Measurements from ENCODE around the gene AIFM2.
"Not testable (repeated sequence)": the region's sequence is repeated elsewhere in the genome, so short reads cannot be mapped to it uniquely, and the experiment has no call there.

Gene AIFM2

GRCh38 chr10:70090013-70090412 lies 42.6 kb downstream of the AIFM2 start:
- DNase-seq = no peak

DNA sequence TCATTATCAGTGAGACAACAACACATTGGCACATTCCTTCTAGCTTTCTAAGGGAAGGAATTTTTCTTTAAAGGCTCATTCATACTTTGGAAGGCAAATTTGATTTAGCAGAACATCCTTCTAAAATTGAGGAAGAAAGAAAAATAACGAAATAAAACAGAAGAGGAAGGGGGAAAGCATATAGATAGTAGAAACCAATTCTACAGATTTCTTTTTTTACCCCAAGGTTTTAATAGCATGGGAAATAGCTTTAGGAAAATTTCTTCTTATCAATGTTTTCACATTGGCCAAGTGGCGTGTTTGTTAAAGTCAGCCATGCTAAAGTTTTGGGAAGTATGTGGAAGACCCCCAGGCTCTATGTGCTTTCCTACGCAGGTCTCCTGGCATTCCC lies 44.3 kb downstream of the AIFM2 start:
- DNase-seq = no peak

DNA sequence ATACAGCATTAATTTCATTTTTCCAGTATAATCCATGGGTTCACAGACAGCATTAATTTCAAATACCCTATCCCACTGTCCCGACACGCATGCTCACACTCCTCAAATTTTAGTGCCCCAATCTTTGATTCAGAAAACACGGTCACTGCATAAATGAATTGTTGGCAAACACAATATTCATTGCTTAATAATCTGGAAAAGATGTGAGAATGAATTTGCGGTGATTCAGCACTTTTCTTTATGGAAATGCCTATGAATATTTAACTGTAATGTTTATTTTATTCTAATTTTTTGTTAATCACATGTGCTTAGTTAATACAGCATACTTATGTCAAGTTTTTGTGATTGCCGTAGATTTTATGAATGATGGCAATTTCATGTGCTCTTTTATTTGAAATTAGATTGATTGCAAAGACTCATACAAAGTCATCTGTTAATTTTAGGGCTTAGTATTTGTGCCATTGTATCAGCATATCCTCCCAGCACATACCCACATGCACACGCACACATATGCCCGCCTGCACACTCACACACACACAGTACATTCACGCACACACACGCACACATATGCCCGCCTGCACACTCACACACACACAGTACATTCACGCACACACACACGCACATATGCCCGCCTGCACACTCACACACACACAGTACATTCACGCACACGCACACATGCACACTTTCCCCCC lies 44.9 kb downstream of the AIFM2 start:
- DNase-seq = no peak

- DNase-seq = no peak
These were observed 46.5 kb downstream of the AIFM2 start for GRCh38 chr10:70085975-70086613.

DNA sequence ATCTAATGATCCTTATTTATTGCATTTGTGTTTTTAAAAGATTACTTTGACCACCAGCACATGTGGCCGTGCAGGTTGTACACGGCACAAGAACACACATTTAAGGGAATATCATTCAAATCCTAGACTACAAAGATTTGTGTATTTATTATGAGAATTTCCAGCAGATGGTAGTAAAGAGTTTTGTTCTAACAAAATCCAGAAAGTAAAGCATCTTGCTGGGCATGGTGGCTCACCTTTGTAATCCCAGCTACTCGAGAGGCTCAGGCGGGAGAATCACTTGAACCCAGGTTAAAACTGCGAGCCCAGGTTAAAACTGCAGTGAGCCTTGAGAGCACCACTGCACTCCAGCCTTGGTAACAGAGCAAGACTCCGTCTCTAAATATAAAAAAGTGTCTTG lies 48.4 kb downstream of the AIFM2 start:
- DNase-seq = no peak

- not testable (repeated sequence) for DNase-seq
These were observed 51.8 kb downstream of the AIFM2 start for GRCh38 chr10:70080789-70081188.

GRCh38 chr10:70078937-70079336 lies 53.7 kb downstream of the AIFM2 start:
- no peak for DNase-seq

GRCh38 chr10:70078329-70078728 lies 54.3 kb downstream of the AIFM2 start:
- DNase-seq = no peak

DNA sequence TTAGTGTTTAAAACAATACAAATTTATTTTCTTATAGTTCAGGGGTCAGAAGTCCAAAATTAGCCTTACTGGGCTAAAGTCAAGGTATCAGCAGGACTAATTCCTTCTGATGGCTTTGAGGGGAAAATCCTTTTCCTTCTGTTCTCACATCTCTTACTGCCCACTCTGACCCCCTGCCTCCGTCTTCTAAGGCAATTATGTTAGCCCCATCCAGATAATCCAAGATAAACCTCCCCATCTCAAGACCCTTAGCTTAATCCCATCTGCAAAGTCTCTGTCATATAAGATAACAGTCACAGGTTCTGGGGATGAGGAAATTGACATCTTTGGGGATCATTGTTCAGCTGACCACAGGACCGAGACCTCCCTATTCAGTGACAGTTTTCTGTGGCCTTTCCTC lies 57.7 kb downstream of the AIFM2 start:
- DNase-seq = no peak

DNA sequence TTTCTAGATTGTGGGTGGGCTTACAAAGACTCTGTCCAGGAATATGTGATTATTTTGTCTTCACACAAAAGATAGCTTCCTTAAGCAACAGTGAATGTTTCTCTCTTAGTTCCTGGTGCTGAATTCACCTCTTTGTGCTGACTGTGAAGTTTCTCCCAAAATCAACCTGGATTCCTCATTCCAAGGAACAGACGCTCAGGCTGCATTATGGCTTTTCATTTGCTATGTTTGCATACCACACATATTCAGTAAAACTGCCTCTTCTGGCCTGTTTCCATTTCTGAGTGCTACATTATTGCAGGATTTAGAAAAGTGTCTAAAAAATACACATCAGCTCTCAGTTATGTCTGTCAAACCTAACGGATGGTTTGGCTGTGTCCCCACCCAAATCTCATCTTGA lies 58.5 kb downstream of the AIFM2 start:
- no peak for DNase-seq

DNA sequence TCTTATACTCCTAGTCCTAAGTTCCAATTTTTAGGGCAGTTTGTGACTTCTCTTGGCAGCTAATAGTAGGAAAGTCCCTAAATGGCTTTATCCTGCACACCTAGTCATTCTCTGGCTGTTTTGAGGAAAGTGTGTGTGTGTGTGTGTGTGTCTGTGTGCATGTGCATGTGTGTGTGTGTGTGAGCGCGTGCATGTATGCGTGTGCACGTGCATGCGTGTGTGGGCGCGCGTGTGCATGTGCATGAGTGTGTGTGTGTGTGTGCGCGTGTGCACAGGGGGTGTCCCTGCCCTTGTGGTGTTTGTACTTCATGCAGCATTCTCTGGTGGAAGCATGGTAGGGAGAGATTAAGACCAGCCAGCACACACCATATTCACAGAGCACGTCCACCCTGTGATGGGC lies 61.8 kb downstream of the AIFM2 start:
- no peak for DNase-seq

- no peak for DNase-seq
These were observed 63.3 kb downstream of the AIFM2 start for GRCh38 chr10:70069346-70069745.

GRCh38 chr10:70068925-70069324 lies 63.7 kb downstream of the AIFM2 start:
- DNase-seq = no peak

DNA sequence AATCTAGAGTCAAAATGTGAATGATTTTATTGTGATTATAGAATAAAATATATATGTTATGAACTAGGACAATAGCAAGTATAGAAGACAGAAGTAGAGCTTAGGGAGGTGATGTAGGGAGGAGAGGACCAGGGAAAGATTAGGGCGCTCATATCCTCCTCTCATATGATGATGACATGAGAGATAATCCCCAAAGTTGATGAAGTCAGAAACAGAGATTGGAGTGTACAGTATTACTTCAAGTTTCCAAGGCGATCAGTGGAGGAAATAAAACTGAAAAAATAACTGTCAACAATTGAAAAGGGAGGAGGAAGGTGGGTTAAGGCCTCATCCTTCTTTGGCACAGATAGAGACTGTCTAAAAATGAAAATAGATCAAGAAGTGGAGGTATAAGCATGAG lies 65.0 kb downstream of the AIFM2 start:
- DNase-seq = no peak

DNA sequence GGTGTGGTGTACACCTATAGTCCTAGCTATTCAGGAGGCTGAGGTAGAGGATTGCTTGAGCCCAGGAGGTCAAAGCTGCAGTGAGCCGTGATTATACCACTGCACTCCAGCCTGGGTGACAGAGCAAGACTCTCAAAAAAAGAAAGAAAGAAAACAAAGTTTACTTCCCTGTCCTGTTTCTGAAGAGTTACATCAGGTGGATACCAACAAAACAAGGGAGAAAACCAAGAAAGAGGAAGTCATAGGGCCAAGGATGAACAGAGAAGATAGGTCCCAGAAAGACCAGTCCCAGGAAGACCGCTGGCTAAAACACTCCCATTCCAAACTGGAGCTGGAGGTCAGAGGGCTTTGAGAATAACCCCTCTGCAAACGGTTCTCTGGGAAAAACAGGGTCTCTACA lies 66.4 kb downstream of the AIFM2 start:
- no peak for DNase-seq

- DNase-seq = no peak
These were observed 68.1 kb downstream of the AIFM2 start for GRCh38 chr10:70064486-70064885.

DNA sequence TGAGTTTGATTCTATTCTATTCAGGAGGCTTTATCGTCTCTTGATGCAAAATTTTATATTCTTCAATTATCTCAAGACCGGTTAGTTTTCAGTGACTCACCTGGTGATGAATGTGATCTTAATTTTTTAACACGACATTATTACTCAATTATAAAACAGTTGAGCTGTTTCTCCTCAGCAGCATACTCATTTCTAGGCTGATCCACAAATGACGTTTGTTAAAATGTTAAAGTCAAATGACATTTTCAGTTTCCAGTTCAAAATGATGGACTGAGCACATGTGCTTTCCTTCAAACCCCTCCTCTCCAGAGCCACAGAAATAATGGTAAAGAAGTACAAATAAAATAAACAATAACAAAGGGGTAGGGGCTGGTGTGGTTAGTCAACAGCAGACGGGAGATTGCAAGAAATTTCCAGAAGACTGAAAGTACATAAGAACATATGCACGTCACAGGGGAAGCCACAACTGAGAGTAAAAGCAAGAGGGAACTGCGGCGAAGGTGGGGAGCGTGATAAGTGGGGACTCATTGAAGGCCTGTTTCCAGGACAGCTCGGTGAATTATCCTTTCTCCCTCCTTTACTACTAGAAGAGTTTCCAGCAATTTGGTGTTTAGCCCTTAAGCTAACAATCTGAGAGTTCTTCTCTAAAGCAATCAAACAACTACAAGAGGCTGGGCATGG lies 69.1 kb downstream of the AIFM2 start:
- DNase-seq = no peak

All from NCI-H774 (cell line).